Measurements from ENCODE around the gene STX11. TPM values are rescaled to one million over a fixed set of nuclear protein-coding genes. Genes with fewer than 3 reads are reported as not detected.

The STX11 gene
- total and polyA plus RNA-seq, 2 of the 13 experiments (the other 11 are each of a cell fraction or from before 2014, with no cell fraction given): 0.03 TPM; not detected in 1

GRCh38 chr6:144216668-144217218 lies 66.4 kb downstream of the STX11 start (continued):
- TF ChIP-seq ZMYM2 (CRISPR knock-in tag; IDR thresholded peaks at IDR 0.05) (0 out of 2 replicates have a peak, but pooled peaks have one; percentile 15), MIER2 (CRISPR knock-in tag; IDR thresholded peaks at IDR 0.05) (0 out of 2 replicates have a peak, but pooled peaks have one; percentile 8), NCOR1 (IDR thresholded peaks at IDR 0.05; ENCODE audit: borderline replicate concordance, low read length) (peak; percentile 52; the same call in 1 of the 2 replicates), ZNF430 (CRISPR knock-in tag; IDR thresholded peaks at IDR 0.05) (peak; percentile 14; the same call in 1 of the 2 replicates), ZNF333 (CRISPR knock-in tag; IDR thresholded peaks at IDR 0.05; ENCODE audit: borderline replicate concordance) (no peak), NFIC (IDR thresholded peaks at IDR 0.05; ENCODE audit: low read length) (0 out of 2 replicates have a peak, but pooled peaks have one; percentile 3), ZBTB44 (CRISPR knock-in tag; IDR thresholded peaks at IDR 0.05) (0 out of 2 replicates have a peak, but pooled peaks have one; percentile 3), CHD4 (IDR thresholded peaks at IDR 0.05; ENCODE audit: borderline replicate concordance, low read length) (peak; percentile 66; the same call in 1 of the 2 replicates), ERF (CRISPR knock-in tag; IDR thresholded peaks at IDR 0.05) (peak; percentile 1; the same call in 1 of the 2 replicates), SIN3A (IDR thresholded peaks at IDR 0.05; ENCODE audit: borderline replicate concordance, low read depth, low read length) (no peak), PATZ1 (CRISPR knock-in tag; IDR thresholded peaks at IDR 0.05) (peak; percentile 6; the same call in 1 of the 2 replicates), PAX8 (CRISPR knock-in tag; IDR thresholded peaks at IDR 0.05; ENCODE audit: borderline replicate concordance) (no peak), TARDBP (CRISPR knock-in tag; IDR thresholded peaks at IDR 0.05) (0 out of 2 replicates have a peak, but pooled peaks have one; percentile 6), JARID2 (CRISPR knock-in tag; IDR thresholded peaks at IDR 0.05; ENCODE audit: insufficient replicate concordance) (no peak), ZNF484 (CRISPR knock-in tag; IDR thresholded peaks at IDR 0.05; ENCODE audit: borderline replicate concordance, low read depth) (0 out of 2 replicates have a peak, but pooled peaks have one; percentile 10), IRF9 (CRISPR knock-in tag; IDR thresholded peaks at IDR 0.05; ENCODE audit: borderline replicate concordance) (no peak)

All from HepG2 (cell line).